GM21360 (cell line): ENCODE measurements around the gene GPHN.
"Not testable (repeated sequence)": the region's sequence is repeated elsewhere in the genome, so short reads cannot be mapped to it uniquely, and the experiment has no call there.

Experiments
- ATAC-seq: cut with Tn5 transposase; IDR thresholded peaks from one replicate; pipeline ENCODE4 v1.9.1; 2021; ENCODE audit warnings: mild to moderate bottlenecking, moderate library complexity; ENCODE audit not compliant: unreplicated experiment

GPHN gene

GRCh38 chr14:67016856-67017255 is 508.9 kb downstream of the GPHN start:
- no peak for ATAC-seq

DNA sequence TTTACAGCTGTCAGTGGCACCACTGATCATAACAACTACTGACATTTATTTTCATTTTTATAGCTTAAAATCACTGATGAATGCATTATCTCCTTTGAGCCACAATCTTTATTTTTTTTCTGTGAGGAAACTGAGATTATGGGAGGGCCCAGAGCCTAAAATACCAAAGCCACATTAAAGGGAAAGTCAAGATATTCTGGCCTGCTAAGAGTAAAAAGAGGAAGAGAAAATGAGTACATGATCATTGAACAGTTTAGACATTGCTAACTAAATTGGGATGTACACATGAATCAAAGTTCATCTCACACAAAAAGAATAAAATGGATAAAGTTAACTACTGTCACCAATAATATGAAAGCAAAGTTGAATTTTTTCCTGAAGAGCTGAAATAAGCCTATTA is 510.8 kb downstream of the GPHN start:
- no peak for ATAC-seq

DNA sequence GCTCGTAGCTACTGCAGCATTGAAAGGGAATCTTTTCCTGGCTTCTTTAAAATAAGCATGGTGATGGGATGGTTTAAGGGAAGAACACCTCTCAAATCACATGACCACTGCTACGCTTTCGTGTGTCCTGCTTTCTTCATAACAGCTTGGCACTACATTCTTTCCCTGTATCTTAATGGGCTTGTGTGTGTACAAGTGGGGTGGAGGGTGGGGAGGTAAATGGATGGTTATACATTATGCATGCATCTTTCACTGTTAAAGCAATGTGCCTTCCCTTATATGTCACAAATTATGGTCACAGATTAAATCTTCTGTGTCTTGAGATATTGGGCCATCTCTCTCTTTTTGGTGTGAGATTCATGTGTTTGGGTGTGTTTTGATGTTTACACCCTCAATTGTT is 511.8 kb downstream of the GPHN start:
- no peak for ATAC-seq

- no peak for ATAC-seq
Measured at GRCh38 chr14:67031920-67032774, 524.2 kb downstream of the GPHN start.

GRCh38 chr14:67045440-67045839 is 537.5 kb downstream of the GPHN start:
- no peak for ATAC-seq

DNA sequence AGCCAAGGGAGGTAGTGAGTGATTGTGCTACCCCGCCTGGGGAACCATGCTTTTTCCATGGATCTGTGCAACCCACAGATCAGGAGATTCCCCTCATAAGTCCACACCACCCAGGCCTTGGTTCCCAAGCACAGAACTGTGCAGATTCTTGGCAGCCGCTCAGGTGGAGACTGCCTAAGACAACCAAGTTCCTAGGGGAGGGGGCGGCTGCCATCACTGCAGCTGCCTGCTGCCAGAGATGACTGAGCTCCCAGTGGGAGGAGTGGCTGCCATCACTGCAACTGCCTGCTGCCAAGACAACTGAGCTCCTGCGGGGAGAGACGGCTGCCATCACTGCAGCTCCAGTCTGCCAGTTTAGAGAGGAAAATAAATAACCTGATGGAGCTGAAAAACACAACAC is 542.9 kb downstream of the GPHN start:
- ATAC-seq = no peak

DNA sequence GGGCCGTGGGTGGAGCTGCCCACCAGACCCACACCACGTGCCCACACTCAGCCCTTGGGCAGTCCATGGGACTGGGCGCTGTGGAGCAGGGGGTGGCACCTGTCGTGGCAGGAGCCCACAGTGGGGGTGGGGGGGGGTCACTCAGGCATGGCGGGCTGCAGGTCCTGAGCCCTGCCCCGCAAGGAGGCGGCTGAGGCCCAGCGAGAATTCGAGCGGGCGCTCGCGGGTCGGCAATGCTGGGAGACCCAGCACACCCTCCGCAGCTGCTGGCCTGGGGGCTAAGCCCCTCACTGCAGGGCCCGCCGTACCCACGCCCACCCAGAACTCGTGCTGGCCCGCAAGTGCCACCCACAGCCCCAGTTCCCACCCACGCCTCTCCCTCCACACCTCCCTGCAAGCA is 548.7 kb downstream of the GPHN start:
- no peak for ATAC-seq

DNA sequence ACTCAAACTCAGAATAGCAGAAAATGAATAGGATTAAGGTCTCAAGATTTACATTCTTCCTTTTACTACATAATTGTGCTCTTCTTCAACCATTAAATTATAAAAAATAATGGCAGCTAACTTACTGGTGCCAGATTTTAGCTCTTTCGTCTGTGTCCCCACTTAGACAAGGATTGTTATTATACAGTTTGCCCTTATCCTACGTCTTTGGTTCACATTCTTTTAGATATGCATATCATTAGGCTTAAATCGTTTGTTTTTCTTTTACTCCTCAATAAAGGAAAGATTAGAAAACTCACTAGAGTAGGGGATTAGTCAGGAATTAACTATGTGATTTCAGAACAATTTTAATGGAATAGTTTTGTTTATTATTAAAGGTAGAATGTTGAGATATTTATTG is 551.6 kb downstream of the GPHN start:
- no peak for ATAC-seq

GRCh38 chr14:67060546-67060945 is 552.6 kb downstream of the GPHN start:
- ATAC-seq = no peak

DNA sequence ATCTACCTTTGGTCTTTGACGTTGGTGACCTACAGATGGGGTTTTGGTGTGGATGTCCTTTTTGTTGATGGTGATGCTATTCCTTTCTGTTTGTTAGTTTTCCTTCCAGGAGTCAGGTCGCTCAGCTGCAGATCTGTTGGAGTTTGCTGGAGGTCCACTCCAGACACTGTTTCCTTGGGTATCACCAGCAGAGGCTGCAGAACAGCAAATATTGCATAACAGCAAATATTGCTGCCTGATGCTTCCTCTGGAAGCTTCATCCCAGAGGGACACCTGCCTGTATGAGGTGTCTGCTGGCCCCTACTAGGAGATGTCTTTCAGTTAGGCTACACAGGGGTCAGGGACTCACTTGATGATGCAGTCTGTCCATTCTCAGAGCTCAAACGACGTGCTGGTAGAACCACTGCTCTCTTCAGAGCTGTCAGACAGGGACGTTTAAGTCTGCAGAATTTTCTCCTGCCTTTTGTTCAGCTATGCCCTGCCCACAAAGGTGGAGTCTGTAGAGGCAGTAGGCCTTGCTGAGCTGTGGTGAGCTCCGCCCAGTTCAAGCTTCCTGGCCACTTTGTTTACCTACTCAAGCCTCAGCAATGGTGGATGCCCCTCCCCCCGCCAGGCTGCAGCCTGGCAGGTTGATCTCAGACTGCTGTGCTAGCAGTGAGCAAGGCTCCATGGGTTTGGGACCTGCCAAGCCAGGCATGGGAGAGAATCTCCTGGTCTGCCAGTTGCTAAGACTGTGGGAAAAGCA is 559.3 kb downstream of the GPHN start:
- ATAC-seq = not testable (repeated sequence)

DNA sequence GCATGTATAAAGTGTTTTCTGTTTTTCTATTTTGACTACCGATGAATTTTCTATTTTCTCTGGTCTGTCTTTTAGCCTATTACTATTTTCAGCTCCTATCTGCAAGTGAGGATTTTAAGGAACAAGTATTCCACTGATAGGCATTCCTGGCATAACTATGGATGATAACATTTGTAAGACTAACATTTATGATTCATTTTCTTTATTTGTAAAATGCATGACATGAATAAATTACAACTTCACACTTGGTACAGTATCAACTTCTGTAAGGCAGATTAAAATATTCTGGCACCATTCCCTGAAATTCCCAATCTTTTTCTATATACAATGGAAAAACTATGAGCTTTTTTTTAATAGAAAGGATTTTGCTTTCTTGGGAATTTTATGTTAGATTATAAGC is 560.3 kb downstream of the GPHN start:
- ATAC-seq = no peak

DNA sequence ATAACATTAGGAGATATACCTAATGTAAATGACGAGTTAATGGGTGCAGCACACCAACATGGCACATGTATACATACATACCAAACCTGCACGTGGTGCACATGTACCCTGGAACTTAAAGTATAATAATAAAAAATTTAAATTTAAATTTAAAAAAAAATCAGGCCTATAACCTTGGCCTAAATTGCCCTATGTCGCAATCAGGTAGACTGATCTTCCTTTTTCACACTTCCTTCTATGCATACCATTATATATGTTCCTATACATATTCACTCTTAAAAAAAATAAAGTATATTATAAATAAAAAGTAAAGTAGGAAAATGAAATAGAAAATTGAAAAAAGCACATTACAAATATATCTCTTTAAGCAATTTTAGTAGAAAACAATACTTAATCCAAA is 563.6 kb downstream of the GPHN start:
- ATAC-seq = no peak

- no peak for ATAC-seq
Measured at GRCh38 chr14:67077921-67078320, 570.0 kb downstream of the GPHN start.

DNA sequence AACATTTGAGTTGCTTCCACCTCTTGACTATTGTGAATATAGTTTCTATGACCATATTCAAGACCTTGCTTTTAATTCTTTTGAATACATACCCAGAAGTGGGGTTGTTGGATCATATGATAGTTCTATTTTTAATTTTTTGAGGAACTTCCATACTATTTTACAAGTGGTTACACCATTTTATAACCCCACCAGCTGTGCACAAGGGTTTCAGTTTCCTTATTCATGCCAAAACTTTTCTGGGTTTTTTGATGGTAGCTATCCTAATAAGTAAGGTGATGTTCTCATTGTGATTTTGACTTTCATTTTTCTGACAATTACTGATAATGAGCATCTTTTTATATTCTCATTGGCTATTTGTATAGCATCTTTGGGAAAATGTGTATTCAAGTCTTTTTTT is 571.9 kb downstream of the GPHN start:
- ATAC-seq = no peak

GRCh38 chr14:67108230-67108629 is 600.3 kb downstream of the GPHN start:
- ATAC-seq = no peak

- no peak for ATAC-seq
Measured at GRCh38 chr14:67111022-67111421, 603.1 kb downstream of the GPHN start.

- no peak for ATAC-seq
Measured at GRCh38 chr14:67112344-67112743, 604.4 kb downstream of the GPHN start.

GRCh38 chr14:67127174-67127573 is 619.2 kb downstream of the GPHN start:
- ATAC-seq = no peak

GRCh38 chr14:67129768-67130167 is 621.8 kb downstream of the GPHN start:
- ATAC-seq = no peak

DNA sequence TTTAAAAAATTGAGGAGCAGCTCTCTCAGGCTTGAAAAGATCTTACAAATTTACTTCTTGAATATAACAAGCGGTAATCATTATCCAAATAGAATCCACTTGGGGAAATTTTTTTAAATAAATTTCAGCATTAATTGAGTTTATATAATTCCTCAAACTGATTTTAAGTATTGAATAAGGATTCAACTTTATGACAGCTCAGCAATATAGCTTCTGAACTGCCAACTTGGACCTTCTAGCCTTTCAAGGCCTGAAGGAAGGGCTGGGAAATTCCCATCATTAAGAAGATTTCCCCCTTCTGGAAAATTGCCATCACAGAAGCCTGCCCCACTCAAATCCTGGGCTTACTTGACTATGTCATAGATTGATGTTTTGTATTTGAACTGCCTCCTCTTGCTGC is 623.7 kb downstream of the GPHN start:
- no peak for ATAC-seq

DNA sequence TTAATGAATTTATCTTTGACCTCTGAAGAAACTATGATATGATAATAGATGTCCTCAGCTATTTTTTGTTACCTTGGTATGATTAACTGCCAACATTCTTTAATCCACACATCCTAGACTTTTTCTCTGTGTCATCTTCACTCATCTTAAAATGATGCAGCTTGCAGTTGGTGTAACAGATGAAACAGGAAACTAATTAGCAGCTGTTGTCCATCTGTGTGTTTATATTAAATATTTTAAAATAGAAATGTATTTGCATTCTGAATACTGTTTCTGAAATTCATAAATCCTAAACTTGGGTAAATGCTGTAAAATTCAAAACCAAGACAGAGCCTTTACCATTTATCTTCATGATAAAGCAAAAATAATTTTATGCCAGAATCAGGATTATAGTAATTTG is 625.2 kb downstream of the GPHN start:
- no peak for ATAC-seq
